HG02970 (cell line): ENCODE measurements around the gene RAMP1.
"Not testable (repeated sequence)": the region's sequence is repeated elsewhere in the genome, so short reads cannot be mapped to it uniquely, and the experiment has no call there.

Experiments used
- ATAC-seq: cut with Tn5 transposase; IDR thresholded peaks from one replicate; pipeline ENCODE4 v1.9.1; 2021; ENCODE audit warnings: mild to moderate bottlenecking, moderate library complexity, moderate number of reproducible peaks; ENCODE audit not compliant: unreplicated experiment, low FRiP score

The RAMP1 gene

GRCh38 chr2:237859533-237860272, at the start of gene RAMP1:
RAMP1 (plus strand) TSS chr2:237859623; CDS start chr2:237859676, 53 bp downstream.
- no peak for ATAC-seq

- no peak for ATAC-seq
These were observed 43.8 kb upstream of the RAMP1 start for GRCh38 chr2:237815637-237816036.

DNA sequence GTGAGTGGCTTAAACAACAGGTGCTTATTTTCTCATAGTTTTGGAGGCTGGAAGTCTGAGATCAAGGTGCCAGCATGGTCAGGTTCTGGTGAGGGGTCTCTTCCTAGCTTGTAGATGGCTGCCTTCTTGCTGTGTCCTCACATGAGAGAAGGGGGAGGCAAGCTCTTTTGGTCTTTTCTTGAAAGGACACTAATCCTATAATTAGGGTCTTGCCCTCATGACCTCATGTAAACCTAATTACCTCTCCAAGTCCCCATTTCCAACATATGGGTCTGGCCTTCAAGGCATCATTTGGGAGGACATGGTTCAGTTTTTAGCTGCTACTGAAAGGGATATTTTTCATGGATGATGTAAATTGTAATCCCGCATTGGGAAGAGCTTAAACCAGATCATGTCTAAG, 42.9 kb upstream of the RAMP1 start:
- no peak for ATAC-seq

DNA sequence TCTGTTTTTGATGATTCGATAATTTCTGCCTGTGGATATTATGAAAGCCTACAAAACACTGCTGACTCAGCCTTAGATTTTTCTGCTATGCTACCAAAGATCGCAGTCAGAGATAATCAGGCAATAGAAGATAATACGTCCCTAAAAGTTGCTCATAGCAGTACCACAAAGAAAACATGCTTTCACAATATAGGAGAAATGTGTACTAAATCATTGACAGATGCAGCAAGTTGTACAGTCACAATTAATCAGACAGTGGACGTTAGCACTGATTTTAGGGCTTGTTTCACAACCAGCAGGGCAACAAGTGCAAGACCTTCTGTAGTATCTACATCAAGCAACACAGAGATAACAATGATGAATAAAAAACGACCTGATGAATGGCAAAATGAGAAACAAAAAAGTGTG, 41.4 kb upstream of the RAMP1 start:
- ATAC-seq = no peak

DNA sequence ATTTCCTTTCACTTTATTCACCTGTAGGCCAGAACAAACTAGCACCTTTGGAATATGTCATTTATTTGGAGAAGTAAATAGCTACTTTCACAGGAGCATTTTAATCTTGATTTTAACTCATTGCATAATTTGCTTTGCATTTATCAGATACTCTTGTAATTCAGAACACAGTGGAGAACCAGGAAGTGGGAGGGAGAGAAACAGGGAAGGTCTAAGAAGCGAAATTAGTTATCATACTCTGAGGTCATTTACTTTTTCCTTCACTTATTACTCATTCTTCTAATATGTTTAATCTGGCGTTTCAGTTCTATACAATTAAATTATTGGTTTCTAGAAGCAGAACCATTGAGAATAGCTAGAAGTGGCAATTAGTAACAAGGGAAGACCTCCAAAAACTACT, 40.2 kb upstream of the RAMP1 start:
- ATAC-seq = no peak

GRCh38 chr2:237820421-237820820, 39.0 kb upstream of the RAMP1 start:
- no peak for ATAC-seq

DNA sequence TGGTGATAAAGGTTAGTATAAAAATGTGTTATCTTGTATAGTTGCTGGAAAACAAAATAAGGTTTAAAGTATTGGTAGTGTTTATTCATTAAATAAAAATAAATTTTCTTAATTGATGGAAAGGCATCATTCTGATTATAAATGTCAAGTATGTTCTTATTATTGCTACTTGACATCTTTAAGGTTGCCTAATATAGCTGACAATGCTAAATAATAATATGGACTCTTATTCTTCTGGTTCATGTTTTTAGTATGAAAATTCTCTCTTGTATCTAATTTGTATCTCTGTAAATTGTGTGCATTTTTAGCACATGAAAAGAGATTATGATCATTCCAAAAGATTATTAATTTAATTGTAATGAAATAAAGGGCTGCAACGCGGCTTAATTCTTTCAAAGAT, 35.9 kb upstream of the RAMP1 start:
- ATAC-seq = no peak

GRCh38 chr2:237824085-237824484, 35.3 kb upstream of the RAMP1 start:
- no peak for ATAC-seq

DNA sequence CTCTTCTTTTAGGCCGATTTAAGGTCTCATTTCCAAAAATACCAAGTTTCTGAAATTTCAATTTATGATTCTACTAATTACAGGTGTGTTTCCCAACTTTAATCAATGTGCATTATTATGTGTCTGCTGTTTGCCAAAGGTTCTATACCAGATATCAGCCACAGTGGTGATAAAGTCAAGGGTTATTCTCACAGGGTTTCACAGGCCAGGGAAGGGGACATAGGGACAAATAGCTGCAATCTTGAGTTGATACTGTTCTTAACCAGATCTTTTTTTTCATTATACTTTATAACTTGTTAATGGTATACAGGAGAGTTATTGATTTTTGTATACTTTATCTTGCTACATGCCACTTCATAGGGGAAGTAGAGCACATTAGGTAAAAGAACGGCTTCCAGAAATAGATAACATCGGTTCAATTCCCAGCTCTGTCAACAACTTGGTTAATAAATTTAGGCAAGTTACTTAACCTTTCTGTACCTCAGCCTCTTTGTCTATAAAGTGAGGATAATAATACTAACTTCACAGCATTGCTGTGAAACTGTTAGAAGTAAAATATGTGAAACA, 31.9 kb upstream of the RAMP1 start:
- no peak for ATAC-seq

DNA sequence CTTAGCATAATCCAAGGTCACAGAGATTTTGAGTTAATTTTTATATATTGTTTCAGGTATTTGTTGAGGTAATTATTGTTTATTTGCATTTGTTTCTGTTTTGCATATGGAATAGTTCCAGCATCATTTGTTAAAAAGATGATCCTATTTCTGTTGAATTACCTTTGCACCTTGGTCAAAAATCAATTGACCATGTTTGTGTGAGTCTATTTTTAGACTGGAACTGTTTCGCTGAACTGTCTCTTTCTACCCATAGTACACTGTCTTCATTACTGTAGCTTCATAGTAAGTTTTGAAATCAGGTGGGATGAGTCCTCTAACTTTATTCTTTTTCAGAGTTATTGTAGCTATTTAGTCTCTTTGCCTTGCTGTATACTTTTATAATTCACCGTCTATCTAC, 28.9 kb upstream of the RAMP1 start:
- ATAC-seq = no peak

- ATAC-seq = no peak
These were observed 25.9 kb upstream of the RAMP1 start for GRCh38 chr2:237833546-237833945.

- no peak for ATAC-seq
These were observed 24.1 kb upstream of the RAMP1 start for GRCh38 chr2:237835372-237835771.

GRCh38 chr2:237841051-237841450, 18.4 kb upstream of the RAMP1 start:
- ATAC-seq = no peak

GRCh38 chr2:237848940-237849339, 10.5 kb upstream of the RAMP1 start:
- ATAC-seq = not testable (repeated sequence)

GRCh38 chr2:237854295-237854694, 5.1 kb upstream of the RAMP1 start:
- ATAC-seq = no peak

DNA sequence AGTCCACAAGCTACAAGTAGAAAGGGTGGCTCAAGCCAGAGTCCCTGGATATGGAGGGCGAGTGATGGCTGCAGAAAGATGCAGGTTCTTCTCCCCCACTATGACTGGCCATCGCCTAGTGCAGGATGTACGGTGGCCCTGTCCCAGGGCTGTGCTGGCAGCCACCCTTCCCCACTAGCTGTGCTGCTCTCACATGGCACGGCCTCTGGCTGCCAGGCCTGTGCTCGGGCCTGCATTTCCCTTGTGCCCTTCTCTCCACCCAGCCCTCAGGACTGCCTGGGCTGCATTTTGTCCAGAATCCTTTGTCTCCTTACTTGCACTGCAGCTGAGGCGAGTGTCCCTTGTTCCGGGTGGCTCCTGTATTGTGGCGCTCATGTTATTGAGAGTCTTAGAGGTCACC, 1.6 kb upstream of the RAMP1 start:
- ATAC-seq = no peak

DNA sequence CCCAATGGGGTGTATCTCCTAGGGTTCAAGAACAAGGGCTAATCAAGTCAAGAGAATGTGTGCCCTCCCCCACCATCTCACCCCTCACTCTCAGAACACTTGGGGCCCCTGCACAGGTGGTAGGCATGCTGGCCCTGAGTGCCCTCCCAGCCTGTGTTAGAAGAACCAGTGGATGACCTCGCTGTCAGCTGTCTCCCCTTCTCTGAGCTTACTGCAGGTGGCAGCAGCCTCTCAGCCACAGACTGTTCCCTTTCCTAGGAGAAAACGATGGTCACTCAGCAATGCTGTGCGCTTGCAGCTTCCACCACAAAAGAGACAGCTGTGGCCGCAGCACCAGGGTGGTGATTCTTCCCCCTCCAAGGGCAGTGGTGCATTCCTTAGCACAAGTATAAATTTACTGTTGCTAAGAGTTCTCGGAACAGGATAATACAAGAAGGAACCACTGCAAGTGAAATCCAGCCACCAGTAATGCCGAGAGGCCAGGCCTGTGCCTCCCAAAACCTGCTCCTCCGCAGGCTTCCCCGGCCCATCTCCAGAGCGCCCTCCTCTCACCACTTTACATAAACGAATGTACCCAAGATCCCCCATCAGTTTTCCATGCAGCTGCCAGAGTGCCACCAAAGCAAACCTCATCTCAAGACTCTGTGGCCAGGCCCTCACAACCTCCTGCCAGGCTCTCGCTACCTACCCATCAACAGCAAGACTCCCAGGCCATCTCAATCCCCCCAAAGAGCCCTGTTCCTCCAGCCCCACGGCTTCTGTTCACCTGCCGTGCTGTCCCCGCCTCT, 935 bp upstream of the RAMP1 start:
- ATAC-seq = no peak

GRCh38 chr2:237859082-237859433, 365 bp upstream of the RAMP1 start:
- ATAC-seq = no peak

- ATAC-seq = no peak
These were observed 981 bp downstream of the RAMP1 start for GRCh38 chr2:237860273-237860935.

DNA sequence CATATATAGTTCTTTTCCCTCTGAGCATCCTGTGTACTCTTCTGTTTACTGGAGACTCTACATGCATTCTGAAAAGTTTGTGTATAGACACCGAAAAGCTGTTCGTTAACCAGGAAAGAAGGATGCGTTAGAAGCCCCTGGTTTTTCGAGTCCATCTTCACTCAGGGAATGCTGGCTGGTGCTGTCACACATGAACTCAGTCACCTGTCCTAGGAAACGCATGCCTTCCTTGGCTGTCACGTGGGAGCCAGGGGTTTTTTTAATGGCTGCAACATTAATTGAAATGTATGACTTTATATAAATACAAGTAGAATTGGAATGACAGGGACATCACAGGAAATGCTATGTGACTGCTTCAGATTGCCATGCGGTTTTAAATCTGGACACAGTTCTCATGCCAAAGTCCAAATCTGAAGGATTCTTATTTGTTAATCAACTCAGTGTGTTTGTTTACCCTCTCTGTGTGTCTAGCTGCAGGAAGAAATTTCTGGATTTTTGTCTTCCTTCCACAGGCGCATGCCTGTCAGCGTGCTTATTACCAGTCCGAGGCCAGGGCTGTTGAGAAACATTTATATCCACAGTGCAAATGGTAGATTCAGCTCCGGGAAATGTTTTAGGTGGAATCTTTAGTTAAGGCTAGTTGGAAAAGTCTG, 2.6 kb downstream of the RAMP1 start:
- no peak for ATAC-seq

DNA sequence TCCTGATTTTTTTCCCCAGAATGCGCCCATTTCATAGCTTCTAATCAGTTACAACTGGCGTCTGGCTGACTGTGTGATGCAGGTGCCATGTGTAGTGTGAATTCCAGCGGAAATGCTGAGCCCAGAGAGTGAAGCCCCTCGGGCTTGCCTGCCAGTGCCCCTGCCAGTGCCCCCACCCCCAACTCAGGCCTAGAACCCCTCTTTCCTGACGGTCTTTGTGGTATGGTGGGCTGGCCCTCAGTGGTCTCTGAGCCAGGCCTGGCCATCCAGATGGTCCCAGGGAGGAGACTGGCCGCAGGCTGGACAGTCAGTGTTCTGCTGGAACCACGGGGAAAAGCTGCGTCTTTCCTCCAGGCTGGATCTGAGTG, 3.1 kb downstream of the RAMP1 start:
- ATAC-seq = no peak
